Activated CD8-positive, alpha-beta memory T cell treated with anti-CD3 and anti-CD28 coated beads, Interleukin-2, amount 10 ng/mL, durations not matched to agents 7 days and 5 days (primary cell): ENCODE data around the gene SYNPO2. TPM values are rescaled to one million over a fixed set of nuclear protein-coding genes. Genes with fewer than 3 reads are reported as not detected.

Source experiments
- ATAC-seq: fragments of 150-1000 bp; cut with Tn5 transposase; one replicate; pipeline ENCODE4 v1.10.0; 2021; ENCODE audit warnings: moderate library complexity
- CTCF ChIA-PET: fragments of 350-600 bp; sonication (Branson Sonifier 250); formaldehyde crosslinking; loops from one replicate; lab custom pipeline; 2021; ENCODE audit warnings: antibody characterized with exemption; lab: Charles Lee
- DNase-seq: peaks from one replicate; pipeline ENCODE4 v3.0.0-alpha.2; 2020
- H3K27ac Mint-ChIP-seq: one replicate; pipeline ENCODE4 v1.8.0; 2021; ENCODE audit warnings: mild to moderate bottlenecking, mixed read lengths
- H3K27me3 Mint-ChIP-seq: one replicate; pipeline ENCODE4 v1.8.0; 2021; ENCODE audit warnings: mixed read lengths
- H3K36me3 Mint-ChIP-seq: one replicate; pipeline ENCODE4 v1.8.0; 2021; ENCODE audit warnings: mild to moderate bottlenecking, mixed read lengths
- H3K4me1 Mint-ChIP-seq: one replicate; pipeline ENCODE4 v1.8.0; 2021; ENCODE audit warnings: mixed read lengths
- H3K4me3 Mint-ChIP-seq: one replicate; pipeline ENCODE4 v1.8.0; 2021; ENCODE audit warnings: mild to moderate bottlenecking, moderate library complexity, mixed read lengths
- H3K9me3 Mint-ChIP-seq: one replicate; pipeline ENCODE4 v1.8.0; 2022; ENCODE audit warnings: low read depth, mixed read lengths
- total RNA-seq, 2 experiments: library from RNA; stranded (reverse); gene quantifications; one replicate each; pipeline ENCODE4 v1.2.3, GENCODE V29; 2021

The SYNPO2 gene
- total RNA-seq, 2 experiments from 2014 or later, result 0.89 to 1.0 TPM

GRCh38 chr4:119028296-119028695, 139.6 kb downstream of the SYNPO2 start:
- no peak overlapping the region for H3K4me3 Mint-ChIP-seq
- H3K9me3 Mint-ChIP-seq, result no peaks in the 10 kb centered on the region
- DNase-seq, result no peak
- no peak for ATAC-seq
- H3K36me3 Mint-ChIP-seq, result no peaks in the 10 kb centered on the region
- H3K27me3 Mint-ChIP-seq, result peaks cover under 1% of the 10 kb centered on the region
- no peaks in the 10 kb centered on the region for H3K4me1 Mint-ChIP-seq
- CTCF ChIA-PET, result interaction anchor here (0.8 kb wide), 1 partner anchor 12 kb away, joined by 3 read pairs; no protein-coding TSS in a partner anchor
- no peak overlapping the region for H3K27ac Mint-ChIP-seq

- no peaks in the 10 kb centered on the region for H3K9me3 Mint-ChIP-seq
- DNase-seq, result no peak
- peaks cover 2% of the 10 kb centered on the region for H3K27me3 Mint-ChIP-seq
- no peaks in the 10 kb centered on the region for H3K4me1 Mint-ChIP-seq
- H3K4me3 Mint-ChIP-seq, result no peak overlapping the region
- no peak overlapping the region for H3K27ac Mint-ChIP-seq
- CTCF ChIA-PET, result no interaction called here
- no peak for ATAC-seq
- no peaks in the 10 kb centered on the region for H3K36me3 Mint-ChIP-seq
Measured at GRCh38 chr4:119029847-119030535, 141.3 kb downstream of the SYNPO2 start.

- Mint-ChIP-seq H3K36me3 (no peaks in the 10 kb centered on the region), H3K4me3 (no peak overlapping the region), H3K27ac (no peak overlapping the region), H3K27me3 (peaks cover 2% of the 10 kb centered on the region), H3K9me3 (no peaks in the 10 kb centered on the region), H3K4me1 (no peaks in the 10 kb centered on the region)
- CTCF ChIA-PET, result no interaction called here
- DNase-seq (no peak), ATAC-seq (no peak)
Measured at GRCh38 chr4:119030536-119030890, 141.9 kb downstream of the SYNPO2 start.

GRCh38 chr4:119031218-119031617, 142.6 kb downstream of the SYNPO2 start:
- no peak for DNase-seq
- ATAC-seq, result no peak
- Mint-ChIP-seq H3K27ac (no peak overlapping the region), H3K4me3 (no peak overlapping the region), H3K9me3 (no peaks in the 10 kb centered on the region), H3K36me3 (no peaks in the 10 kb centered on the region), H3K4me1 (no peaks in the 10 kb centered on the region), H3K27me3 (peaks cover 2% of the 10 kb centered on the region)
- CTCF ChIA-PET, result interaction anchor here (1.0 to 2.0 kb wide), 2 partner anchors 10 to 11 kb away, joined by 3 to 7 read pairs; no protein-coding TSS in a partner anchor

- CTCF ChIA-PET, result interaction anchor here (2.0 kb wide), 1 partner anchor 9 kb away, joined by 7 read pairs; no protein-coding TSS in a partner anchor
- Mint-ChIP-seq H3K27ac (no peak overlapping the region), H3K4me1 (peaks cover 5% of the 10 kb centered on the region), H3K27me3 (peaks cover 2% of the 10 kb centered on the region), H3K4me3 (no peak overlapping the region), H3K36me3 (no peaks in the 10 kb centered on the region), H3K9me3 (no peaks in the 10 kb centered on the region)
- DNase-seq (no peak), ATAC-seq (no peak)
Measured at GRCh38 chr4:119032921-119033685, 144.4 kb downstream of the SYNPO2 start.

- no peak for ATAC-seq
- H3K4me3 Mint-ChIP-seq, result no peak overlapping the region
- no peaks in the 10 kb centered on the region for H3K36me3 Mint-ChIP-seq
- H3K27me3 Mint-ChIP-seq, result peaks cover 2% of the 10 kb centered on the region
- no peak for DNase-seq
- H3K27ac Mint-ChIP-seq, result no peak overlapping the region
- H3K4me1 Mint-ChIP-seq, result peaks cover 8% of the 10 kb centered on the region
- no peaks in the 10 kb centered on the region for H3K9me3 Mint-ChIP-seq
- CTCF ChIA-PET, result interaction anchor here (0.6 kb wide), 1 partner anchor 255 kb away, joined by 3 read pairs; no protein-coding TSS in a partner anchor
Measured at GRCh38 chr4:119034276-119035008, 145.8 kb downstream of the SYNPO2 start.

- Mint-ChIP-seq H3K9me3 (no peaks in the 10 kb centered on the region), H3K27me3 (peaks cover 2% of the 10 kb centered on the region), H3K4me1 (peaks cover 11% of the 10 kb centered on the region), H3K36me3 (no peaks in the 10 kb centered on the region), H3K4me3 (no peak overlapping the region), H3K27ac (no peak overlapping the region)
- DNase-seq, result no peak
- ATAC-seq, result no peak
- CTCF ChIA-PET, result no interaction called here
Measured at GRCh38 chr4:119035951-119036737, 147.5 kb downstream of the SYNPO2 start.

- no peak overlapping the region for H3K4me3 Mint-ChIP-seq
- peaks cover 2% of the 10 kb centered on the region for H3K27me3 Mint-ChIP-seq
- CTCF ChIA-PET, result interaction anchor here (0.7 kb wide), 1 partner anchor 16 kb away, joined by 3 read pairs; no protein-coding TSS in a partner anchor
- DNase-seq (no peak), ATAC-seq (no peak)
- H3K27ac Mint-ChIP-seq, result no peak overlapping the region
- no peaks in the 10 kb centered on the region for H3K9me3 Mint-ChIP-seq
- no peaks in the 10 kb centered on the region for H3K36me3 Mint-ChIP-seq
- H3K4me1 Mint-ChIP-seq, result peaks cover 19% of the 10 kb centered on the region
Measured at GRCh38 chr4:119037709-119038108, 149.1 kb downstream of the SYNPO2 start.

- Mint-ChIP-seq H3K9me3 (no peaks in the 10 kb centered on the region), H3K27ac (no peak overlapping the region), H3K36me3 (no peaks in the 10 kb centered on the region), H3K27me3 (peaks cover 2% of the 10 kb centered on the region), H3K4me1 (peaks cover 21% of the 10 kb centered on the region), H3K4me3 (no peak overlapping the region)
- peak; percentile 23 for ATAC-seq
- DNase-seq, result no peak
- CTCF ChIA-PET, result interaction anchor here (0.7 to 5.6 kb wide), 2 partner anchors 15 kb away, joined by 3 to 33 read pairs; no protein-coding TSS in a partner anchor
Measured at GRCh38 chr4:119038116-119038841, 149.6 kb downstream of the SYNPO2 start.

- DNase-seq (no peak), ATAC-seq (no peak)
- Mint-ChIP-seq H3K9me3 (no peaks in the 10 kb centered on the region), H3K27me3 (no peaks in the 10 kb centered on the region), H3K36me3 (no peaks in the 10 kb centered on the region), H3K27ac (no peak overlapping the region), H3K4me1 (peaks cover 21% of the 10 kb centered on the region), H3K4me3 (no peak overlapping the region)
- CTCF ChIA-PET, result interaction anchor here (1.0 to 5.6 kb wide), 4 partner anchors 14 to 284 kb away, joined by 3 to 33 read pairs (median 16); partner anchors contain the start of gene USP53
Measured at GRCh38 chr4:119039160-119039559, 150.5 kb downstream of the SYNPO2 start.

- Mint-ChIP-seq H3K36me3 (no peaks in the 10 kb centered on the region), H3K9me3 (no peaks in the 10 kb centered on the region), H3K27me3 (no peaks in the 10 kb centered on the region), H3K4me3 (no peak overlapping the region), H3K27ac (no peak overlapping the region), H3K4me1 (peaks cover 21% of the 10 kb centered on the region)
- CTCF ChIA-PET, result interaction anchor here (1.0 to 5.6 kb wide), 6 partner anchors 11 to 284 kb away, joined by 3 to 33 read pairs (median 11); partner anchors contain the start of gene USP53
- ATAC-seq (no peak), DNase-seq (no peak)
Measured at GRCh38 chr4:119039779-119040178, 151.1 kb downstream of the SYNPO2 start.

GRCh38 chr4:119040261-119040660, 151.6 kb downstream of the SYNPO2 start:
- no peak for DNase-seq
- Mint-ChIP-seq H3K4me1 (peaks cover 21% of the 10 kb centered on the region), H3K27ac (no peak overlapping the region), H3K36me3 (no peaks in the 10 kb centered on the region), H3K9me3 (no peaks in the 10 kb centered on the region), H3K4me3 (no peak overlapping the region), H3K27me3 (no peaks in the 10 kb centered on the region)
- no peak for ATAC-seq
- CTCF ChIA-PET, result interaction anchor here (0.8 to 5.6 kb wide), 11 partner anchors 12 to 588 kb away, joined by 3 to 33 read pairs (median 4); partner anchors contain the start of genes PDE5A and USP53
